OCI-LY3 (cell line): ENCODE data around the gene NKAIN4.

Experiments
- H2AFZ ChIP-seq: fragments of 200-600, 300-600 bp; shearing (Covaris generic); 2 replicates; pipeline ENCODE4 v1.6.0; 2014; ENCODE audit warnings: antibody characterized with exemption, low read depth, low read length
- H3K27ac ChIP-seq: fragments of 200-600, 300-600 bp; sonication (generic); 2 replicates; pipeline ENCODE4 v1.5.1; 2014; ENCODE audit warnings: mild to moderate bottlenecking, low read length, moderate library complexity, mixed read lengths
- H3K27me3 ChIP-seq: fragments of 200-600, 300-600 bp; sonication (generic); 2 replicates; pipeline ENCODE4 v1.6.1; 2014; ENCODE audit warnings: low read depth, low read length, mixed read lengths
- H3K36me3 ChIP-seq: fragments of 200-600, 300-600 bp; sonication (generic); replicated peaks from 2 replicates; pipeline ENCODE3; 2014; ENCODE audit warnings: low read depth, low read length, mixed read lengths
- H3K4me1 ChIP-seq: fragments of 300-600, 200-600 bp; sonication (generic); 2 replicates; pipeline ENCODE4 v1.6.1; 2014; ENCODE audit warnings: low read length, mixed read lengths
- H3K4me2 ChIP-seq: fragments of 200-600, 300-600 bp; sonication (generic); 2 replicates; pipeline ENCODE4 v1.6.1; 2014; ENCODE audit warnings: low read length, mixed read lengths
- H3K4me3 ChIP-seq: fragments of 300-600, 200-600 bp; sonication (generic); 2 replicates; pipeline ENCODE4 v1.5.1; 2014; ENCODE audit warnings: antibody characterized with exemption, mild to moderate bottlenecking, low read length, moderate library complexity
- H3K79me2 ChIP-seq: fragments of 300-600, 200-600 bp; shearing (Covaris generic); 2 replicates; pipeline ENCODE4 v1.6.1; 2014; ENCODE audit warnings: mild to moderate bottlenecking, low read length, mixed read lengths
- H3K9ac ChIP-seq: fragments of 300-600, 200-600 bp; shearing (Covaris generic); 2 replicates; pipeline ENCODE4 v1.6.0; 2014; ENCODE audit warnings: mild to moderate bottlenecking, low read length, moderate library complexity
- H3K9me3 ChIP-seq: fragments of 200-600, 300-600 bp; shearing (Covaris generic); 2 replicates; pipeline ENCODE4 v1.6.1; 2014; ENCODE audit warnings: low read length, mixed read lengths; ENCODE audit not compliant: insufficient read depth
- H4K20me1 ChIP-seq: fragments of 200-600, 300-600 bp; sonication (generic); 2 replicates; pipeline ENCODE4 v1.6.1; 2016; ENCODE audit warnings: low read length, mixed read lengths; ENCODE audit not compliant: insufficient read depth
- CTCF ChIP-seq: fragments of 200-600, 300-600 bp; sonication (generic); IDR thresholded peaks from 2 replicates; pipeline ENCODE4 v1.5.1; 2014; ENCODE audit warnings: antibody characterized with exemption, low read length, low read depth
- EZH2phosphoT487 ChIP-seq: fragments of 200-600 bp; shearing (Covaris generic); IDR thresholded peaks from 2 replicates; pipeline ENCODE4 v1.6.1; 2018; ENCODE audit warnings: antibody characterized with exemption, mixed run types, low read depth

NKAIN4 gene

GRCh38 chr20:63254232-63254605 is at the start of gene NKAIN4:
Gene NKAIN4 (minus strand): TSS chr20:63254463. CDS start chr20:63254450, 13 bp downstream.
- no peaks in the 10 kb centered on the region for H3K27me3 ChIP-seq

GRCh38 chr20:63303095-63303666 is 48.9 kb upstream of the NKAIN4 start:
- Histone ChIP-seq H3K4me3 (no peak overlapping the region), H3K36me3 (no peaks in the 10 kb centered on the region), H3K27ac (no peak overlapping the region), H4K20me1 (no peaks in the 10 kb centered on the region), H3K9me3 (no peaks in the 10 kb centered on the region), H3K27me3 (peaks cover 4% of the 10 kb centered on the region; the same call in 1 of the 2 replicates), H2AFZ (no peak overlapping the region), H3K4me2 (no peak overlapping the region), H3K4me1 (no peaks in the 10 kb centered on the region), H3K9ac (no peak overlapping the region), H3K79me2 (no peaks in the 10 kb centered on the region)
- TF ChIP-seq CTCF (no peak), EZH2phosphoT487 (no peak)

More at GRCh38 chr20:63254232-63254605, at the start of gene NKAIN4:
- Histone ChIP-seq H3K9me3 (no peaks in the 10 kb centered on the region), H3K4me3 (no peak within 1 kb of the TSS), H3K9ac (no peak within 1 kb of the TSS), H3K79me2 (no peaks in the 10 kb centered on the region), H2AFZ (no peak within 1 kb of the TSS), H3K36me3 (no peaks in the 10 kb centered on the region), H3K4me2 (no peak within 1 kb of the TSS), H3K27ac (no peak within 1 kb of the TSS), H4K20me1 (no peaks in the 10 kb centered on the region), H3K4me1 (no peaks in the 10 kb centered on the region)
- TF ChIP-seq CTCF (no peak), EZH2phosphoT487 (no peak)

GRCh38 chr20:63301671-63302070 is 47.4 kb upstream of the NKAIN4 start:
- Histone ChIP-seq H3K27ac (no peak overlapping the region), H3K4me1 (no peaks in the 10 kb centered on the region), H3K4me3 (no peak overlapping the region), H3K4me2 (no peak overlapping the region), H4K20me1 (no peaks in the 10 kb centered on the region), H3K36me3 (no peaks in the 10 kb centered on the region), H3K9ac (no peak overlapping the region), H3K79me2 (no peaks in the 10 kb centered on the region), H3K27me3 (peaks cover 4% of the 10 kb centered on the region; the same call in 1 of the 2 replicates), H2AFZ (no peak overlapping the region), H3K9me3 (no peaks in the 10 kb centered on the region)
- no peak for TF ChIP-seq CTCF
- no peak for TF ChIP-seq EZH2phosphoT487

GRCh38 chr20:63298731-63299312 is 44.6 kb upstream of the NKAIN4 start:
- H3K36me3 ChIP-seq = no peaks in the 10 kb centered on the region
- TF ChIP-seq CTCF (no peak), EZH2phosphoT487 (no peak)
- no peak overlapping the region for H3K9ac ChIP-seq
- no peak overlapping the region for H3K4me3 ChIP-seq
- no peaks in the 10 kb centered on the region for H4K20me1 ChIP-seq
- no peaks in the 10 kb centered on the region for H3K4me1 ChIP-seq
- no peak overlapping the region for H3K4me2 ChIP-seq
- no peak overlapping the region for H2AFZ ChIP-seq
- H3K79me2 ChIP-seq = no peaks in the 10 kb centered on the region
- H3K9me3 ChIP-seq = no peaks in the 10 kb centered on the region
- H3K27ac ChIP-seq = no peak overlapping the region
- H3K27me3 ChIP-seq = peaks cover 4% of the 10 kb centered on the region; the same call in 1 of the 2 replicates
